ENCODE results near the gene RPS3. TPM values are rescaled to one million over a fixed set of nuclear protein-coding genes. Genes with fewer than 3 reads are reported as not detected.

The RPS3 gene
- total and polyA plus RNA-seq, 9 of the 15 experiments (the other 6 are each of a cell fraction or from before 2014, with no cell fraction given), result 2,700 to 5,771 (median 3,679) TPM

DNA sequence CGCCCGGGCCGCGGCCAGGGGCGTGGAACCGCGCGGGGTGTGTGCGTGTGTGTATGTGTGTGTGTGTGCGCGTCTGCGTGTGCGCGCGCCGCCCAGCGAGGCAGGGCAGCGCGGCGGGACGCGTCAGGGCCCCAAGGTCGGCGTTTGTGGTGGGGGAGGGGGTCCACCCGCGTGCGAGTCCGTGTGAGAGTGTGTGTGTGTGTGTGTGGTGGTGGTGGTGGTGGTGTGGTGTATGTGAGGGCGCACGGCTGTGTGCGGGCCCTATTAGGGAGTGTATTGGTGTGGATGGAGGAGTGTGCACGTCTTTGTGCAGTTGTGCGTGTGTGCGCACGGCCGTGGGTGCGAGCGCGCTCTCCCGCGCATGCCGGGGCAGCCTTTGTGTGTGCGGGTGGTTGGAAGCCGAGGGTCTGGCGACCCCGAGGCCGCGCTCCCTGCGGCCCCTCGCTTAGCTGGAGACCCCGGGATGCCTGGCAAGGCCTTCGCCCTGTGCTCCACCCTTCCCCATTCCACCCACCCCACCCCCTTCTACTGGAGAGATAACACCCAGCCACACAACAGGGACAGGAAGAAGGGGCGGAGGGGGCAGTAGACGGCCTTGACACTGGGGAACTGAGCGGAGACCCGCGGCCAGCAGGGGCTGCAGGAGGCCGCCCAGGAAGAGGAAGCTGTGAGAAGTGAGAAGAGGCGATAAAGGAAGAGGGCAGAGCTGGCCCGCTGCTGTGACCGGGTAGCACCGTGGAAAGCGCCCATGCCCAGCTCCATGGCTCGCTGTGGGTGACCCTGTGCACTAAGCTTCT is 47.3 kb upstream of the RPS3 start:
- ATAC-seq, result peak; percentile 85
- Histone ChIP-seq H3K9ac (ENCODE audit: insufficient read depth in 1 of 2, low read depth in 2 of 2, low read length in 2 of 2) (peak overlapping the region; percentile 76 to 99), H3K9me1 (ENCODE audit: control insufficient read depth, insufficient read depth, low read length) (no peaks in the 10 kb centered on the region), H3K36me3 (ENCODE audit: control insufficient read depth, insufficient read depth, low read length) (peaks cover 17% of the 10 kb centered on the region; the same call in 1 of the 3 replicates), H3K4me2 (ENCODE audit: insufficient read depth, low read length) (peak overlapping the region; percentile 83), H3K27me3 (ENCODE audit: control insufficient read depth in 2 of 2, insufficient read depth in 2 of 2, low read length in 2 of 2) (no peaks in the 10 kb centered on the region), H2AFZ (ENCODE audit: low read depth, low read length) (peak overlapping the region; percentile 91), H4K20me1 (replicated peaks; ENCODE audit: control insufficient read depth, insufficient read depth, low read length) (no peaks in the 10 kb centered on the region; the same call in 1 of the 2 replicates), H3K4me3 (peak overlapping the region; percentile 69), H3K9me3 (replicated peaks; ENCODE audit: control insufficient read depth, insufficient read depth, low read depth, low read length) (no peaks in the 10 kb centered on the region), H3K27ac (ENCODE audit: extremely low read depth, low read depth, low read length) (peak overlapping the region; percentile 81), H3K4me1 (replicated peaks in 1 of 2; ENCODE audit: control insufficient read depth in 2 of 2, insufficient read depth in 2 of 2, low read length in 2 of 2) (peaks cover 43 to 49% of the 10 kb centered on the region in 2 experiments), H3K79me2 (ENCODE audit: control insufficient read depth, insufficient read depth, low read length) (peaks cover 44% of the 10 kb centered on the region)
- intact Hi-C loops (cut with micrococcal nuclease), result loop anchor here (1.0 kb wide), 1 partner anchor 32 kb away; no protein-coding TSS in a partner anchor
- ChIA-PET CTCF (ENCODE audit: low intra/inter-chr PET ratio) (interaction anchor here (1.1 kb wide), 1 partner anchor 32 kb away, joined by 4 read pairs; no protein-coding TSS in a partner anchor), POLR2A (interaction anchor here (0.5 to 2.2 kb wide), 12 partner anchors 10 to 402 kb away, joined by 3 to 11 read pairs (median 4); partner anchors contain the start of gene RPS3)
- in situ Hi-C loops (cut with MboI), result no loop called here
- peak; percentile 81 for FAIRE-seq
- TSS peak; percentile 87 for BruUV-seq (replicated peaks)
- peak; percentile 83 to 93 (median 88) for DNase-seq (ENCODE audit: extremely low read depth in 1 of 4, low spot score in 3 of 4)
- WGBS (ENCODE audit: insufficient coverage, low coverage, missing lambda C conversion rate), result 1% methylated on average over 35 of the region's 64 CpGs
- TF ChIP-seq CCAR2 (IDR thresholded peaks at IDR 0.05; ENCODE audit: low read depth, low read length) (no peak), ZNF830 (CRISPR knock-in tag; IDR thresholded peaks at IDR 0.05) (peak; percentile 63; the same call in 1 of the 2 replicates), KAT8 (IDR thresholded peaks at IDR 0.05; ENCODE audit: low read depth) (no peak), MAFF (IDR thresholded peaks at IDR 0.05; ENCODE audit: low read length) (no peak), ZNF707 (CRISPR knock-in tag; conservative IDR thresholded peaks at IDR 0.05) (no peak), U2AF1 (optimal IDR thresholded peaks at IDR 0.05; ENCODE audit: low read depth, low read length) (peak; percentile 49), SOX6 (IDR thresholded peaks at IDR 0.05) (no peak), TRIM24 (IDR thresholded peaks at IDR 0.05) (peak in 1 of 2 experiments; percentile 20; a peak in 1 of 4 replicates), MYC (IDR thresholded peaks at IDR 0.05; ENCODE audit: low read depth, low read length) (peak; percentile 64; the same call in 1 of the 2 replicates), MYC (CRISPR knock-in tag; IDR thresholded peaks at IDR 0.05; ENCODE audit: borderline replicate concordance, low read depth) (peak; percentile 91; the same call in 1 of the 2 replicates), ELF1 (tag; IDR thresholded peaks at IDR 0.05) (peak; percentile 86), TSC22D4 (tag; IDR thresholded peaks at IDR 0.05) (no peak), NR3C1 (CRISPR knock-in tag; IDR thresholded peaks at IDR 0.05) (peak; percentile 77; the same call in 1 of the 2 replicates), SRF (CRISPR knock-in tag; IDR thresholded peaks at IDR 0.05) (no peak), ZNF766 (CRISPR knock-in tag; conservative IDR thresholded peaks at IDR 0.05) (no peak; the same call in none of the 2 replicates), ETS2 (tag; IDR thresholded peaks at IDR 0.05; ENCODE audit: borderline replicate concordance, poor library complexity, severe bottlenecking) (no peak), EHMT2 (IDR thresholded peaks at IDR 0.05) (peak; percentile 31; the same call in 1 of the 2 replicates), PHB (CRISPR knock-in tag; IDR thresholded peaks at IDR 0.05) (no peak)
- TF ChIP-seq, protein P1, sequence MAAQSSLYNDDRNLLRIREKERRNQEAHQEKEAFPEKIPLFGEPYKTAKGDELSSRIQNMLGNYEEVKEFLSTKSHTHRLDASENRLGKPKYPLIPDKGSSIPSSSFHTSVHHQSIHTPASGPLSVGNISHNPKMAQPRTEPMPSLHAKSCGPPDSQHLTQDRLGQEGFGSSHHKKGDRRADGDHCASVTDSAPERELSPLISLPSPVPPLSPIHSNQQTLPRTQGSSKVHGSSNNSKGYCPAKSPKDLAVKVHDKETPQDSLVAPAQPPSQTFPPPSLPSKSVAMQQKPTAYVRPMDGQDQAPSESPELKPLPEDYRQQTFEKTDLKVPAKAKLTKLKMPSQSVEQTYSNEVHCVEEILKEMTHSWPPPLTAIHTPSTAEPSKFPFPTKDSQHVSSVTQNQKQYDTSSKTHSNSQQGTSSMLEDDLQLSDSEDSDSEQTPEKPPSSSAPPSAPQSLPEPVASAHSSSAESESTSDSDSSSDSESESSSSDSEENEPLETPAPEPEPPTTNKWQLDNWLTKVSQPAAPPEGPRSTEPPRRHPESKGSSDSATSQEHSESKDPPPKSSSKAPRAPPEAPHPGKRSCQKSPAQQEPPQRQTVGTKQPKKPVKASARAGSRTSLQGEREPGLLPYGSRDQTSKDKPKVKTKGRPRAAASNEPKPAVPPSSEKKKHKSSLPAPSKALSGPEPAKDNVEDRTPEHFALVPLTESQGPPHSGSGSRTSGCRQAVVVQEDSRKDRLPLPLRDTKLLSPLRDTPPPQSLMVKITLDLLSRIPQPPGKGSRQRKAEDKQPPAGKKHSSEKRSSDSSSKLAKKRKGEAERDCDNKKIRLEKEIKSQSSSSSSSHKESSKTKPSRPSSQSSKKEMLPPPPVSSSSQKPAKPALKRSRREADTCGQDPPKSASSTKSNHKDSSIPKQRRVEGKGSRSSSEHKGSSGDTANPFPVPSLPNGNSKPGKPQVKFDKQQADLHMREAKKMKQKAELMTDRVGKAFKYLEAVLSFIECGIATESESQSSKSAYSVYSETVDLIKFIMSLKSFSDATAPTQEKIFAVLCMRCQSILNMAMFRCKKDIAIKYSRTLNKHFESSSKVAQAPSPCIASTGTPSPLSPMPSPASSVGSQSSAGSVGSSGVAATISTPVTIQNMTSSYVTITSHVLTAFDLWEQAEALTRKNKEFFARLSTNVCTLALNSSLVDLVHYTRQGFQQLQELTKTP (IDR thresholded peaks at IDR 0.05; ENCODE audit: low read depth in 1 of 2, partially characterized antibody in 2 of 2), result peak in 1 of 2 experiments; percentile 33

All from K562 (cell line).